Esophagus squamous epithelium (tissue), 5 donors: ENCODE measurements around the gene C19orf38. TPM values are rescaled to one million over a fixed set of nuclear protein-coding genes. Genes with fewer than 3 reads are reported as not detected.
A peak's percentile ranks its signal among the peaks of the same experiment; 100 is the strongest.
"Not testable (repeated sequence)": the region's sequence is repeated elsewhere in the genome, so short reads cannot be mapped to it uniquely, and the experiment has no call there.

Experiments used
- DNase-seq: peaks from one replicate; lab custom pipeline; 2025; lab: John Stamatoyannopoulos, UW
- H3K27ac ChIP-seq, 4 donors: fragments of 200-600 bp; sonication (generic); one replicate each; pipeline ENCODE4 v1.5.1; 2016 to 2019; ENCODE audit warnings: mild to moderate bottlenecking in 1 of 4
- H3K27me3 ChIP-seq, 4 donors: fragments of 200-600 bp; sonication (generic); 1 replicate in 3 of 4; 2 replicates in 1 of 4; pipeline versions ENCODE4 v1.5.1 to v1.6.0; 2017 to 2021; ENCODE audit warnings: antibody characterized with exemption in 1 of 4
- H3K36me3 ChIP-seq, 3 donors: fragments of 200-600 bp; sonication (generic); one replicate each; pipeline ENCODE4 v1.5.1; 2016 to 2019
- H3K4me1 ChIP-seq, 3 donors: fragments of 200-600 bp; sonication (generic); one replicate each; pipeline ENCODE4 v1.5.1; 2017 to 2019
- H3K4me3 ChIP-seq, 4 donors: fragments of 200-600 bp; sonication (generic); 1 replicate in 3 of 4; 2 replicates in 1 of 4; pipeline ENCODE4 v1.5.1; 2016 to 2019; ENCODE audit warnings: mild to moderate bottlenecking in 2 of 4, moderate library complexity in 1 of 4
- H3K9me3 ChIP-seq, 3 donors: fragments of 200-600 bp; sonication (generic); one replicate each; pipeline ENCODE4 v1.5.1; 2016 to 2019
- POLR2A ChIP-seq, 4 donors: fragments of 450-650 bp; IDR thresholded peaks; one replicate each; pipeline ENCODE4 v1.6.1; 2017; ENCODE audit warnings: antibody characterized with exemption in 4 of 4, mild to moderate bottlenecking in 4 of 4, moderate library complexity in 3 of 4
- WGBS, 2 donors: methylation state at CpG; one replicate each; pipeline ENCODE4 v1.1.5; 2018; 5-methylcytosine and 5-hydroxymethylcytosine counted together
- intact Hi-C: fragments of 100-400 bp; cut with DNase I; formaldehyde crosslinking; loops from one replicate; pipeline ENCODE4 v1.15.0; 2022
- total RNA-seq, 4 donors: library from RNA; depleted of rRNA; stranded (reverse); fragments of >200 nt; gene quantifications; one replicate each; pipeline ENCODE4 v1.1.0, GENCODE V29; 2016
- TF ChIP-seq, protein P1 (sequence below), 6 experiments: fragments of 450-650 bp in 4 of 6; fragments of 200-600 bp in 2 of 6; sonication (generic) in 2 of 6; IDR thresholded peaks; one replicate each; pipeline ENCODE4 v1.5.1; 2016 to 2019; ENCODE audit warnings: antibody characterized with exemption in 6 of 6, mild to moderate bottlenecking in 4 of 6, moderate library complexity in 4 of 6
- donor health status: DM: yes; HTN: yes; CAD: no.

Gene C19orf38
- total RNA-seq, 4 donors from 2014 or later = 0.38 to 1.3 TPM; not detected in 2

DNA sequence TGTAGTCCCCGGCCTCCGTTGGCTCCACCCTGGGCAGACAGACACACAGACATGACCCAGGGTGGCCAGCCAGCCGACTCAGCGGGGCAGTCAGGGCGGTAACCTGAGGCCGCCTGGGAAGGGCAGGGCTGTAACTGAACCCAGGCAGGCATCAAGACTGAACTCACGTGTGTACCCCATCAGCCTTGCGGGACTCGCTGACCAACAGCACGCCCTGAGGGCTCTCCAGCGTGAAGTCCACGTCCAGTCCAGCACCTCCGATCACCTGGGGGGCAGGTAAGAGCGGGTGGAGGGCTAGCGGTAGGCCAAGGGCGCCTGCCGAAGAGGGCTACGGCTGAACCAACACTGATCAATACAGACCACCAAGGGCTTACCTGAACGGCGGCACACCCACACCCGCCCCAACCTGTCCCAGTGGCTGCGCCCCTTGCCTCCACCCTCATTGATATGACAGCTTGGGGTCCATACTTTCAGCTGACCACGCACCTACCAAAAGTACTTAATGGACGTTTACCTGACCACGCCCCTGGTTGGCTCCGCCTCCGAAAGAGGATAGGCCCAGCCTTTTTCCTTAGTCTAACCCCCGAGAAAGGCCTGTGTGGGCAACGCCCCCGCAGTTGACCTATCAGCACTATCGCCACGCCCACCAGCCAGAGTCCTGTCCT, 13.0 kb upstream of the C19orf38 start:
- Histone ChIP-seq H3K27me3 (no peaks in the 10 kb centered on the region), H3K36me3 (peaks cover 0 to 45% (median 0%) of the 10 kb centered on the region in 3 donors), H3K9me3 (peaks cover 0 to 9% (median 0%) of the 10 kb centered on the region in 3 donors), H3K27ac (peak overlapping the region; percentile 98 to 99 (median 99)), H3K4me1 (peaks cover 0 to 20% (median 9%) of the 10 kb centered on the region in 3 donors), H3K4me3 (peak overlapping the region; percentile 69 to 88 (median 80))
- 33% methylated on average over 16 to 20 of the region's 32 CpGs for WGBS, 2 donors
- intact Hi-C loops = no loop called here
- no peak for TF ChIP-seq POLR2A (IDR thresholded peaks at IDR 0.05)
- TF ChIP-seq, protein P1, sequence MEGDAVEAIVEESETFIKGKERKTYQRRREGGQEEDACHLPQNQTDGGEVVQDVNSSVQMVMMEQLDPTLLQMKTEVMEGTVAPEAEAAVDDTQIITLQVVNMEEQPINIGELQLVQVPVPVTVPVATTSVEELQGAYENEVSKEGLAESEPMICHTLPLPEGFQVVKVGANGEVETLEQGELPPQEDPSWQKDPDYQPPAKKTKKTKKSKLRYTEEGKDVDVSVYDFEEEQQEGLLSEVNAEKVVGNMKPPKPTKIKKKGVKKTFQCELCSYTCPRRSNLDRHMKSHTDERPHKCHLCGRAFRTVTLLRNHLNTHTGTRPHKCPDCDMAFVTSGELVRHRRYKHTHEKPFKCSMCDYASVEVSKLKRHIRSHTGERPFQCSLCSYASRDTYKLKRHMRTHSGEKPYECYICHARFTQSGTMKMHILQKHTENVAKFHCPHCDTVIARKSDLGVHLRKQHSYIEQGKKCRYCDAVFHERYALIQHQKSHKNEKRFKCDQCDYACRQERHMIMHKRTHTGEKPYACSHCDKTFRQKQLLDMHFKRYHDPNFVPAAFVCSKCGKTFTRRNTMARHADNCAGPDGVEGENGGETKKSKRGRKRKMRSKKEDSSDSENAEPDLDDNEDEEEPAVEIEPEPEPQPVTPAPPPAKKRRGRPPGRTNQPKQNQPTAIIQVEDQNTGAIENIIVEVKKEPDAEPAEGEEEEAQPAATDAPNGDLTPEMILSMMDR (IDR thresholded peaks at IDR 0.05) = no peak
- no peak for DNase-seq

DNA sequence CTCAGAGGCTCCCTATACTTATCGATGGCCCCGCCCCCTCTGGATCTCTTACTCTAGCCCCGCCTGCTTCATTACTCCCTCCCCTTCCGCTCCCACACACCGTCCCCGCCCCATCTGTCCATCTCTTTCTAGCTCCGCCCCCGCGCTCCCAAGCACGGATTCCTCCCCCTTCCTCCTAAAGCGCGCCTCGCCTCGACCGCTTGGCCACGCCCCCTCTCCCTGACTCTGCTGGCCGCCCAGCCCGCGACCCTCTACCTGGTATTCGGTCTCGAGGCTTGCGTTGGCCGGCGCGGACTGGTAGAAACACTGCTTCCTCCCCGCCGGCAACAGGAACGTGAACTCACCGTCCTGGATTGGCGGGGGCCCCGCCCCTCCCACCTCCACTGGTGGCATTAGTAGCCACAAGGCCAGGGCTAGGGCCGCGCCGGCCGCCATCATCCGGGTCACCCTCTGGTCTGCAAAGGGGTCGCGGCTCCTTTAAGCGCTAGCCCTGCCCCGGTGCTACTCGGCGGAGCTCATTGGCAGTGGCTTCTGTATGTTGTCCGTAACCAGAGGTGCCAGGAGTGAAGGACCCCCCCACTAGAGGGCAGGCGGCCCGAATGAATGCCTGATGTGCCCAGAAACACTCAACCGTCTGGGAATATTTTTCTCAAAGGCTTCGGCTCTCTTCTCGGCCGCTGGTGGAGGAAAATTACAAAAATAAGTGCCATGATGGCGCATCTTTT, 12.3 kb upstream of the C19orf38 start, which contains the start of gene TMED1:
TMED1 (minus strand) TSS at position 459 of the 725 bp plus-strand sequence; CDS start at position 438, 21 bp downstream.
- DNase-seq = peak; percentile 96
- H3K9me3 ChIP-seq = peaks cover 0 to 9% (median 0%) of the 10 kb centered on the region in 3 donors
- H3K36me3 ChIP-seq = peaks cover 0 to 38% (median 0%) of the 10 kb centered on the region in 3 donors
- H3K4me3 ChIP-seq = peak within 1 kb of the TSS; percentile 69 to 88 (median 80)
- H3K4me1 ChIP-seq = peaks cover 0 to 20% (median 9%) of the 10 kb centered on the region in 3 donors
- intact Hi-C loops = no loop called here
- H3K27me3 ChIP-seq = no peaks in the 10 kb centered on the region
- 1% methylated on average over 17 to 20 of the region's 50 CpGs for WGBS, 2 donors
- TF ChIP-seq POLR2A (IDR thresholded peaks at IDR 0.05) = peak in 1 of 4 donors; percentile 32
- TF ChIP-seq, protein P1 (IDR thresholded peaks at IDR 0.05) = peak; percentile 22 to 69 (median 50)
- H3K27ac ChIP-seq = peak within 1 kb of the TSS; percentile 98 to 99 (median 99)

DNA sequence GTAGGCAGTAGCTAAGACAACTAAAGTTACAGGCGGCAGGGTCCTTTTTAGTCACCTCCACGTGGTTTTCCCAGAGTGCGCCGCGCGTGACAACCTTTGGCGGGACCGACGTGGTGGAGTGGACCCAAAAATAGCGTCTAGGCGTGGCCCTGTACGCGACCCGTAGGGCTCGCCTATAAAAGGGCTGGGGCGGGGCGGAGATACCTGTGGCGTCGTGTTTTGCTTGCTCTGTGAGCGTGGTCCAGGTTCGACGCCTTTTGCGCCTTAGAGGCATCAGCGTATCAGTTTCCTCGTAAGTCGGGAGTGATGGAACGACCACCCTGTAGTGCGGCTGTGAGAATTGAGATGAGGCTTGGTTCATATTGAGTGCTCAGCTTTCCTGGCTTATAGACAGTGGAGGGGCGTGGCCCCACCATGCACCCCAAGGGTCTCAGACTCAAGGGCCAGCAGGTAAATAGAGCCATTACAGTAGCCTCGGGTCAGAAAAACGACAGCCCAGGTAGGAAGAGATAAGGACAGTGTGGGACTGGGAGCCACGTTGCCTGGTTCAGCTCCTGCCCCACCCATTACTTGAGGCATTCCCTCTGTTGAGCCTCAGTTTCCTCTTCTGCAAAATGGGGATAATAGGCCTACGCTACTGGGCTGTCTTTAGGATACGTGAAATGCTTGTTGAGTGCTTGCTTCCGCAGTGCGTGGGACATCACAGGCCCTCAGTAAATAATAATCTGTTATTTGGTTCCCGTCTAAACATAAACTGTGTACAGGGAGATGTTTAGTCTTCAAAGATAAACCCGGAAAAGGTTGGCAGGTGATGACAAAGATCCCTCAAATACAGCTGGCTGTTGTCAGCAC, 11.5 kb upstream of the C19orf38 start:
- TF ChIP-seq, protein P1 (IDR thresholded peaks at IDR 0.05) = peak in 1 of 6 experiments; percentile 4
- no peak for TF ChIP-seq POLR2A (IDR thresholded peaks at IDR 0.05)
- no peaks in the 10 kb centered on the region for H3K27me3 ChIP-seq
- H3K4me1 ChIP-seq = peaks cover 0 to 20% (median 9%) of the 10 kb centered on the region in 3 donors
- peak overlapping the region; percentile 69 to 88 (median 80) for H3K4me3 ChIP-seq
- intact Hi-C loops = no loop called here
- WGBS, 2 donors = 41 to 58% methylated on average over 17 to 32 of the region's 38 CpGs
- peaks cover 0 to 9% (median 0%) of the 10 kb centered on the region in 3 donors for H3K9me3 ChIP-seq
- DNase-seq = peak; percentile 65
- H3K27ac ChIP-seq = peak overlapping the region; percentile 98 to 99 (median 99)
- H3K36me3 ChIP-seq = peaks cover 0 to 31% (median 0%) of the 10 kb centered on the region in 3 donors

DNA sequence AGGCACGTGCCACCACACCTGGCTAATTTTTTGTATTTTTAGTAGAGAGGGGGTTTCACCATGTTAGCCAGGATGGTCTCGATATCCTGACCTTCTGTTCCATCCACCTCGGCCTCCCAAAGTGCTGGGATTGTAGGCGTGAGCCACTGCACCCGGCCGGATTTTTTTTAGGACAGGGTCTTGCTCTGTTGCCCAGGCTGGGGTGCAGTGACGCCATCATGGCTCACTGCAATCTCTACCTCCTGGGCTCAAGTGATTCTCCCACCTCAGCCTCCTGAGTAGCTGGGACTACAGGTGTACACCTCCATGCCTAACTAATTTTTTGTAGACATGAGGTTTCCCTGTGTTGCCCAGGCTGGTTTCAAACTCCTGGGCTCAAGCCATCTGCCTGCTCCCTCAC, 10.6 kb upstream of the C19orf38 start:
- H3K4me1 ChIP-seq = peaks cover 0 to 20% (median 9%) of the 10 kb centered on the region in 3 donors
- intact Hi-C loops, H3K27ac ChIP-seq, H3K4me3 ChIP-seq, DNase-seq, H3K9me3 ChIP-seq, H3K27me3 ChIP-seq: not testable (repeated sequence)
- 92 to 95% methylated on average over 6 to 7 of the region's 7 CpGs for WGBS, 2 donors
- peaks cover 0 to 21% (median 0%) of the 10 kb centered on the region in 3 donors for H3K36me3 ChIP-seq

DNA sequence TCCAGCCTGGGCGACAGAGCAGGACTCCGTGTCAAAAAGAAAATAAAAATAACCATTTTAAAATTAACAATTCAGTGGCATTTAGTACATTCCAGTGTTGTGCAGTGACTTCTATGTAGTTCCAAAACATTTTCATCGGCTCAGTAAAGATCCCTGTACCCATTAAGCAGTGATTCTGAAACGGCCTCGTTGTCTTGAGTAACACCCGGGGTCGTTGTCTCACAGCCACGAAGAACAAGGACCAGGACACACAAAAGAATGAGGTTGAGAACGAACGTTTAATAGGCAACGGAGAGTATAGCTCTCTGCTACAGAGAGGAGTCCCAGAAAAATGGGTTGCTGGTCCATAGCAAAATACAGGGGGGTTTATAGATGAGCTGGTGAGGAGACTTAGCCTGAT, 9.8 kb upstream of the C19orf38 start:
- peaks cover 0 to 20% (median 9%) of the 10 kb centered on the region in 3 donors for H3K4me1 ChIP-seq
- no peak overlapping the region for H3K27ac ChIP-seq
- no peaks in the 10 kb centered on the region for H3K27me3 ChIP-seq
- no peak overlapping the region for H3K4me3 ChIP-seq
- no peak for DNase-seq
- TF ChIP-seq, protein P1 (IDR thresholded peaks at IDR 0.05) = no peak
- no peak for TF ChIP-seq POLR2A (IDR thresholded peaks at IDR 0.05)
- peaks cover 0 to 14% (median 0%) of the 10 kb centered on the region in 3 donors for H3K36me3 ChIP-seq
- 82 to 86% methylated on average over 11 of the region's 11 CpGs for WGBS, 2 donors
- H3K9me3 ChIP-seq = peaks cover 0 to 9% (median 0%) of the 10 kb centered on the region in 3 donors
- intact Hi-C loops = no loop called here
